RWPE2 (cell line): ENCODE measurements around the gene TTN.
"Not testable (repeated sequence)": the region's sequence is repeated elsewhere in the genome, so short reads cannot be mapped to it uniquely, and the experiment has no call there.

Experiments
- ATAC-seq: fragments of 200-7000 bp; cut with Tn5 transposase; 3 replicates; pipeline ENCODE4 v1.9.1; 2021; ENCODE audit warnings: low read depth
- DNase-seq: peaks from one replicate; pipeline ENCODE4 v3.0.0-alpha.2; 2020; ENCODE audit warnings: low spot score
- H3K27ac ChIP-seq: fragments of 450-650 bp; 2 replicates; pipeline ENCODE4 v1.5.1; 2017; ENCODE audit warnings: mild to moderate bottlenecking; ENCODE audit not compliant: poor library complexity, severe bottlenecking
- H3K27me3 ChIP-seq: fragments of 250-450 bp; sonication (Bioruptor Pico); 2 replicates; pipeline ENCODE4 v1.5.1; 2021; ENCODE audit warnings: mild to moderate bottlenecking, moderate library complexity; ENCODE audit not compliant: insufficient read depth, poor library complexity, severe bottlenecking
- H3K36me3 ChIP-seq: fragments of 250-450 bp; sonication (Bioruptor Pico); 2 replicates; pipeline ENCODE4 v1.5.1; 2020; ENCODE audit warnings: low read depth, mild to moderate bottlenecking, moderate library complexity
- H3K4me1 ChIP-seq: fragments of 250-450 bp; sonication (Bioruptor Pico); 2 replicates; pipeline ENCODE4 v1.5.1; 2021; ENCODE audit warnings: mild to moderate bottlenecking, moderate library complexity; ENCODE audit not compliant: insufficient read depth, poor library complexity, severe bottlenecking
- H3K4me3 ChIP-seq: fragments of 250-450 bp; sonication (Bioruptor Pico); 2 replicates; pipeline ENCODE4 v1.5.1; 2021; ENCODE audit warnings: mild to moderate bottlenecking, moderate library complexity; ENCODE audit not compliant: severe bottlenecking
- H3K9me3 ChIP-seq: fragments of 250-450 bp; sonication (Bioruptor Pico); 2 replicates; pipeline ENCODE4 v1.5.1; 2021; ENCODE audit warnings: mild to moderate bottlenecking, moderate library complexity; ENCODE audit not compliant: severe bottlenecking
- TF ChIP-seq, protein P1 (sequence below): fragments of 450-650 bp; IDR thresholded peaks from one replicate; pipeline ENCODE4 v1.5.1; 2017; ENCODE audit warnings: mild to moderate bottlenecking, moderate library complexity; ENCODE audit not compliant: poor library complexity, severe bottlenecking

TTN gene

GRCh38 chr2:178679891-178680290 lies 127.3 kb downstream of the TTN start:
- DNase-seq: no peak
- Histone ChIP-seq H3K36me3 (no peaks in the 10 kb centered on the region), H3K4me1 (no peaks in the 10 kb centered on the region), H3K4me3 (no peak overlapping the region), H3K27me3 (peaks cover 6% of the 10 kb centered on the region), H3K9me3 (no peaks in the 10 kb centered on the region), H3K27ac (no peak overlapping the region)
- TF ChIP-seq, protein P1, sequence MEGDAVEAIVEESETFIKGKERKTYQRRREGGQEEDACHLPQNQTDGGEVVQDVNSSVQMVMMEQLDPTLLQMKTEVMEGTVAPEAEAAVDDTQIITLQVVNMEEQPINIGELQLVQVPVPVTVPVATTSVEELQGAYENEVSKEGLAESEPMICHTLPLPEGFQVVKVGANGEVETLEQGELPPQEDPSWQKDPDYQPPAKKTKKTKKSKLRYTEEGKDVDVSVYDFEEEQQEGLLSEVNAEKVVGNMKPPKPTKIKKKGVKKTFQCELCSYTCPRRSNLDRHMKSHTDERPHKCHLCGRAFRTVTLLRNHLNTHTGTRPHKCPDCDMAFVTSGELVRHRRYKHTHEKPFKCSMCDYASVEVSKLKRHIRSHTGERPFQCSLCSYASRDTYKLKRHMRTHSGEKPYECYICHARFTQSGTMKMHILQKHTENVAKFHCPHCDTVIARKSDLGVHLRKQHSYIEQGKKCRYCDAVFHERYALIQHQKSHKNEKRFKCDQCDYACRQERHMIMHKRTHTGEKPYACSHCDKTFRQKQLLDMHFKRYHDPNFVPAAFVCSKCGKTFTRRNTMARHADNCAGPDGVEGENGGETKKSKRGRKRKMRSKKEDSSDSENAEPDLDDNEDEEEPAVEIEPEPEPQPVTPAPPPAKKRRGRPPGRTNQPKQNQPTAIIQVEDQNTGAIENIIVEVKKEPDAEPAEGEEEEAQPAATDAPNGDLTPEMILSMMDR: no peak
- ATAC-seq: no peak

- no peak overlapping the region for H3K27ac ChIP-seq
- no peaks in the 10 kb centered on the region for H3K9me3 ChIP-seq
- DNase-seq (no peak), ATAC-seq (no peak)
- no peak overlapping the region for H3K4me3 ChIP-seq
- H3K36me3 ChIP-seq: no peaks in the 10 kb centered on the region
- TF ChIP-seq, protein P1: no peak
- H3K4me1 ChIP-seq: no peaks in the 10 kb centered on the region
- peaks cover 6% of the 10 kb centered on the region for H3K27me3 ChIP-seq
Observed at GRCh38 chr2:178677599-178677998, 129.6 kb downstream of the TTN start.

GRCh38 chr2:178676046-178676445 lies 131.2 kb downstream of the TTN start:
- H3K9me3 ChIP-seq: no peaks in the 10 kb centered on the region
- H3K27me3 ChIP-seq: peaks cover 2% of the 10 kb centered on the region
- DNase-seq (no peak), ATAC-seq (no peak)
- H3K36me3 ChIP-seq: no peaks in the 10 kb centered on the region
- H3K4me3 ChIP-seq: no peak overlapping the region
- TF ChIP-seq, protein P1: no peak
- no peaks in the 10 kb centered on the region for H3K4me1 ChIP-seq
- H3K27ac ChIP-seq: no peak overlapping the region

DNA sequence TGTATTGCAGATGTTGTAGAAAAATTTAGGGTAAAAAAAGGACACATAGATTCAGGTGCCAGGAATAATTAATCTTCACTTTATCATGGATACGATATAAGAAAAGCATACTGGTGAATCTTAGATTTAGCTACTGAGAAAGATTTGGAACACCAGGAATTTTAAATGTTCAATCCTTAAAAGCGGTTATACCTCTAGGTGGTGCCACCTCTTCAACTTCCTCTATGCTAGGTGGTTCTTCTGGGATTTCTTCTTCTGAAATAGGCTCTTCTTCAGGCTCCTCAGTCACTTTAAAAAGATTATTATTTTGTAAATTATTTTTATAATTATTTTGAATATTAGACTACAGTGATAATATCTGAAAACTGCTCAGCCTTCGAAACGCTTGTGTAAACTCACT lies 133.1 kb downstream of the TTN start:
- Histone ChIP-seq H3K4me3 (no peak overlapping the region), H3K4me1 (no peaks in the 10 kb centered on the region), H3K27ac (no peak overlapping the region), H3K9me3 (no peaks in the 10 kb centered on the region), H3K36me3 (no peaks in the 10 kb centered on the region), H3K27me3 (peaks cover 7% of the 10 kb centered on the region)
- TF ChIP-seq, protein P1: no peak
- ATAC-seq (no peak), DNase-seq (no peak)

DNA sequence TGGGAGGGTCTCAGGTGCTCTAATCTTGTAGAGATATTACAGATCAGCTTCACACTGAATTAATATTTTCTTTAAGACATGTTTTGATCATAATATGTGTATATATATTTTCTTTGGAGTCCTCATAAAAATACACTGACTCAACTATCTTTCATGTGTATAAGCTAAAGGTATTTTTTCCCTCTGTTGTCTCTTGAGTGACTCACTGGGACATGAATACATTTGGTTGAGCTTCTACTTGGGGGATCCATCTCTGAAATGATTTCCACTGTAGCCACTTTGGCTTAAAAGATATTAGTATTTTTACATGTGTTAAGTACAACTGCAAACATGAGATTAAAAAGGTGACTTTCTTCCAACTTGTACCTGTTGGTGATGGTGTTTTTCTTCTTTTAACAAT lies 140.8 kb downstream of the TTN start:
- Histone ChIP-seq H3K36me3 (no peaks in the 10 kb centered on the region), H3K4me1 (no peaks in the 10 kb centered on the region), H3K4me3 (no peak overlapping the region), H3K9me3 (no peaks in the 10 kb centered on the region), H3K27ac (no peak overlapping the region), H3K27me3 (peaks cover 12% of the 10 kb centered on the region)
- TF ChIP-seq, protein P1: no peak
- no peak for DNase-seq
- ATAC-seq: no peak

GRCh38 chr2:178658480-178658879 lies 148.7 kb downstream of the TTN start:
- not testable (repeated sequence) for ATAC-seq, H3K4me1 ChIP-seq, H3K27me3 ChIP-seq, DNase-seq, H3K36me3 ChIP-seq, H3K27ac ChIP-seq, H3K4me3 ChIP-seq, H3K9me3 ChIP-seq
